H1 (cell line): Measurements from ENCODE around the gene NKAIN2. TPM values are rescaled to one million over a fixed set of nuclear protein-coding genes. Genes with fewer than 3 reads are reported as not detected.

Source experiments
- BACH1 ChIP-seq: IDR thresholded peaks from 2 replicates; pipeline ENCODE4 v1.6.1; 2012; ENCODE audit warnings: low read length, improper control_type of control experiment
- POLR2AphosphoS5 ChIP-seq: IDR thresholded peaks from 2 replicates; pipeline ENCODE4 v1.6.1; 2011; ENCODE audit warnings: low read depth, low read length
- SP1 ChIP-seq: IDR thresholded peaks from 2 replicates; pipeline ENCODE4 v1.6.1; 2011; ENCODE audit warnings: low read depth, low read length
- SP2 ChIP-seq: IDR thresholded peaks from 2 replicates; pipeline ENCODE4 v1.6.1; 2012; ENCODE audit warnings: mild to moderate bottlenecking, low read length, inconsistent platforms
- YY1 ChIP-seq: IDR thresholded peaks from 2 replicates; pipeline ENCODE4 v1.6.1; 2011; ENCODE audit warnings: low read depth, mild to moderate bottlenecking, low read length
- polyA plus RNA-seq, 7 experiments: library from polyadenylated mRNA; depleted of rRNA in 3 of 7; stranded (reverse) in 5 of 7; unstranded in 2 of 7; fragments of >200 nt in 5 of 7; fragments of 200-250 nt in 2 of 7; gene quantifications; 1 replicate in 5 of 7; 2 replicates in 1 of 7; 4 replicates in 1 of 7; pipeline versions ENCODE4 v1.2.1 to v1.2.3, GENCODE V29; 2011 to 2013; ENCODE audit warnings: missing spikeins in 2 of 7, mixed read lengths in 2 of 7
- total RNA-seq: library from RNA; stranded (reverse); fragmentation: NEBNext Ultra II Directional; extraction: Animal tissue kit (Norgen Biotek cat#: 25700); gene quantifications from 2 replicates; pipeline ENCODE4 v1.2.1, GENCODE V29; 2021
- TF ChIP-seq, protein P1 (sequence below): fragments of 300-600 bp; sonication (generic); IDR thresholded peaks from 2 replicates; pipeline ENCODE4 v1.7.1; 2012; ENCODE audit warnings: low read length, moderate library complexity, mild to moderate bottlenecking, inconsistent platforms; ENCODE audit not compliant: insufficient replicate concordance
- TF ChIP-seq, protein P2 (sequence below): IDR thresholded peaks from 2 replicates; pipeline ENCODE4 v1.6.1; 2011; ENCODE audit warnings: low read length, improper control_type of control experiment
- TF ChIP-seq, protein P3 (sequence below): IDR thresholded peaks from 2 replicates; pipeline ENCODE4 v1.6.1; 2012; ENCODE audit warnings: low read length, inconsistent platforms

The NKAIN2 gene
- total and polyA plus RNA-seq, 2 of the 8 experiments (the other 6 are each of a cell fraction or from before 2014, with no cell fraction given), result 0.20 to 0.34 TPM

DNA sequence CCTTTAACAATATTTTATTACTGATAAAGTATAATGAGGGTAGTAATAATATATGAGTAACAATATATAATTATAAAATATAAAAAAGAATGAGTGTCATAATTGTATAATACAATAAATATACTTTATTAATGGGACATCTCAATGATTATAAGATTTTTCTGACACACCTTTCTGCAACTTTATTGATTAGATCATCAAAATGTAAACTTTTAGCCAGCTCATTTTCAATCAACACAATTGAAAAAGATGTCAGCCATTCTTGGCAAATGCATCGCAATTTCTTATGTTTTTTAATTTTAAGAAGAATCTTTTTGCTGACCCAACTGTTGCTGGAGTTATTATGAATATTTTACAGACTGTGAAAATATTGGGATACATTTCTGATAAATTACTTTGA lies 1026.2 kb downstream of the NKAIN2 start (continued):
- TF ChIP-seq, protein P1, sequence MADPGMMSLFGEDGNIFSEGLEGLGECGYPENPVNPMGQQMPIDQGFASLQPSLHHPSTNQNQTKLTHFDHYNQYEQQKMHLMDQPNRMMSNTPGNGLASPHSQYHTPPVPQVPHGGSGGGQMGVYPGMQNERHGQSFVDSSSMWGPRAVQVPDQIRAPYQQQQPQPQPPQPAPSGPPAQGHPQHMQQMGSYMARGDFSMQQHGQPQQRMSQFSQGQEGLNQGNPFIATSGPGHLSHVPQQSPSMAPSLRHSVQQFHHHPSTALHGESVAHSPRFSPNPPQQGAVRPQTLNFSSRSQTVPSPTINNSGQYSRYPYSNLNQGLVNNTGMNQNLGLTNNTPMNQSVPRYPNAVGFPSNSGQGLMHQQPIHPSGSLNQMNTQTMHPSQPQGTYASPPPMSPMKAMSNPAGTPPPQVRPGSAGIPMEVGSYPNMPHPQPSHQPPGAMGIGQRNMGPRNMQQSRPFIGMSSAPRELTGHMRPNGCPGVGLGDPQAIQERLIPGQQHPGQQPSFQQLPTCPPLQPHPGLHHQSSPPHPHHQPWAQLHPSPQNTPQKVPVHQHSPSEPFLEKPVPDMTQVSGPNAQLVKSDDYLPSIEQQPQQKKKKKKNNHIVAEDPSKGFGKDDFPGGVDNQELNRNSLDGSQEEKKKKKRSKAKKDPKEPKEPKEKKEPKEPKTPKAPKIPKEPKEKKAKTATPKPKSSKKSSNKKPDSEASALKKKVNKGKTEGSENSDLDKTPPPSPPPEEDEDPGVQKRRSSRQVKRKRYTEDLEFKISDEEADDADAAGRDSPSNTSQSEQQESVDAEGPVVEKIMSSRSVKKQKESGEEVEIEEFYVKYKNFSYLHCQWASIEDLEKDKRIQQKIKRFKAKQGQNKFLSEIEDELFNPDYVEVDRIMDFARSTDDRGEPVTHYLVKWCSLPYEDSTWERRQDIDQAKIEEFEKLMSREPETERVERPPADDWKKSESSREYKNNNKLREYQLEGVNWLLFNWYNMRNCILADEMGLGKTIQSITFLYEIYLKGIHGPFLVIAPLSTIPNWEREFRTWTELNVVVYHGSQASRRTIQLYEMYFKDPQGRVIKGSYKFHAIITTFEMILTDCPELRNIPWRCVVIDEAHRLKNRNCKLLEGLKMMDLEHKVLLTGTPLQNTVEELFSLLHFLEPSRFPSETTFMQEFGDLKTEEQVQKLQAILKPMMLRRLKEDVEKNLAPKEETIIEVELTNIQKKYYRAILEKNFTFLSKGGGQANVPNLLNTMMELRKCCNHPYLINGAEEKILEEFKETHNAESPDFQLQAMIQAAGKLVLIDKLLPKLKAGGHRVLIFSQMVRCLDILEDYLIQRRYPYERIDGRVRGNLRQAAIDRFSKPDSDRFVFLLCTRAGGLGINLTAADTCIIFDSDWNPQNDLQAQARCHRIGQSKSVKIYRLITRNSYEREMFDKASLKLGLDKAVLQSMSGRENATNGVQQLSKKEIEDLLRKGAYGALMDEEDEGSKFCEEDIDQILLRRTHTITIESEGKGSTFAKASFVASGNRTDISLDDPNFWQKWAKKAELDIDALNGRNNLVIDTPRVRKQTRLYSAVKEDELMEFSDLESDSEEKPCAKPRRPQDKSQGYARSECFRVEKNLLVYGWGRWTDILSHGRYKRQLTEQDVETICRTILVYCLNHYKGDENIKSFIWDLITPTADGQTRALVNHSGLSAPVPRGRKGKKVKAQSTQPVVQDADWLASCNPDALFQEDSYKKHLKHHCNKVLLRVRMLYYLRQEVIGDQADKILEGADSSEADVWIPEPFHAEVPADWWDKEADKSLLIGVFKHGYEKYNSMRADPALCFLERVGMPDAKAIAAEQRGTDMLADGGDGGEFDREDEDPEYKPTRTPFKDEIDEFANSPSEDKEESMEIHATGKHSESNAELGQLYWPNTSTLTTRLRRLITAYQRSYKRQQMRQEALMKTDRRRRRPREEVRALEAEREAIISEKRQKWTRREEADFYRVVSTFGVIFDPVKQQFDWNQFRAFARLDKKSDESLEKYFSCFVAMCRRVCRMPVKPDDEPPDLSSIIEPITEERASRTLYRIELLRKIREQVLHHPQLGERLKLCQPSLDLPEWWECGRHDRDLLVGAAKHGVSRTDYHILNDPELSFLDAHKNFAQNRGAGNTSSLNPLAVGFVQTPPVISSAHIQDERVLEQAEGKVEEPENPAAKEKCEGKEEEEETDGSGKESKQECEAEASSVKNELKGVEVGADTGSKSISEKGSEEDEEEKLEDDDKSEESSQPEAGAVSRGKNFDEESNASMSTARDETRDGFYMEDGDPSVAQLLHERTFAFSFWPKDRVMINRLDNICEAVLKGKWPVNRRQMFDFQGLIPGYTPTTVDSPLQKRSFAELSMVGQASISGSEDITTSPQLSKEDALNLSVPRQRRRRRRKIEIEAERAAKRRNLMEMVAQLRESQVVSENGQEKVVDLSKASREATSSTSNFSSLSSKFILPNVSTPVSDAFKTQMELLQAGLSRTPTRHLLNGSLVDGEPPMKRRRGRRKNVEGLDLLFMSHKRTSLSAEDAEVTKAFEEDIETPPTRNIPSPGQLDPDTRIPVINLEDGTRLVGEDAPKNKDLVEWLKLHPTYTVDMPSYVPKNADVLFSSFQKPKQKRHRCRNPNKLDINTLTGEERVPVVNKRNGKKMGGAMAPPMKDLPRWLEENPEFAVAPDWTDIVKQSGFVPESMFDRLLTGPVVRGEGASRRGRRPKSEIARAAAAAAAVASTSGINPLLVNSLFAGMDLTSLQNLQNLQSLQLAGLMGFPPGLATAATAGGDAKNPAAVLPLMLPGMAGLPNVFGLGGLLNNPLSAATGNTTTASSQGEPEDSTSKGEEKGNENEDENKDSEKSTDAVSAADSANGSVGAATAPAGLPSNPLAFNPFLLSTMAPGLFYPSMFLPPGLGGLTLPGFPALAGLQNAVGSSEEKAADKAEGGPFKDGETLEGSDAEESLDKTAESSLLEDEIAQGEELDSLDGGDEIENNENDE, result no peak
- no peak for TF ChIP-seq SP2
- TF ChIP-seq, protein P2, sequence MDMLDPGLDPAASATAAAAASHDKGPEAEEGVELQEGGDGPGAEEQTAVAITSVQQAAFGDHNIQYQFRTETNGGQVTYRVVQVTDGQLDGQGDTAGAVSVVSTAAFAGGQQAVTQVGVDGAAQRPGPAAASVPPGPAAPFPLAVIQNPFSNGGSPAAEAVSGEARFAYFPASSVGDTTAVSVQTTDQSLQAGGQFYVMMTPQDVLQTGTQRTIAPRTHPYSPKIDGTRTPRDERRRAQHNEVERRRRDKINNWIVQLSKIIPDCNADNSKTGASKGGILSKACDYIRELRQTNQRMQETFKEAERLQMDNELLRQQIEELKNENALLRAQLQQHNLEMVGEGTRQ, result no peak
- TF ChIP-seq, protein P3, sequence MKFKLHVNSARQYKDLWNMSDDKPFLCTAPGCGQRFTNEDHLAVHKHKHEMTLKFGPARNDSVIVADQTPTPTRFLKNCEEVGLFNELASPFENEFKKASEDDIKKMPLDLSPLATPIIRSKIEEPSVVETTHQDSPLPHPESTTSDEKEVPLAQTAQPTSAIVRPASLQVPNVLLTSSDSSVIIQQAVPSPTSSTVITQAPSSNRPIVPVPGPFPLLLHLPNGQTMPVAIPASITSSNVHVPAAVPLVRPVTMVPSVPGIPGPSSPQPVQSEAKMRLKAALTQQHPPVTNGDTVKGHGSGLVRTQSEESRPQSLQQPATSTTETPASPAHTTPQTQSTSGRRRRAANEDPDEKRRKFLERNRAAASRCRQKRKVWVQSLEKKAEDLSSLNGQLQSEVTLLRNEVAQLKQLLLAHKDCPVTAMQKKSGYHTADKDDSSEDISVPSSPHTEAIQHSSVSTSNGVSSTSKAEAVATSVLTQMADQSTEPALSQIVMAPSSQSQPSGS, result no peak
- no peak for TF ChIP-seq YY1
- TF ChIP-seq BACH1, result no peak
- no peak for TF ChIP-seq SP1
- no peak for TF ChIP-seq POLR2AphosphoS5
